ENCODE data around the gene NAA60. TPM values are rescaled to one million over a fixed set of nuclear protein-coding genes. Genes with fewer than 3 reads are reported as not detected.
A peak's percentile ranks its signal among the peaks of the same experiment; 100 is the strongest.
"Not testable (repeated sequence)": the region's sequence is repeated elsewhere in the genome, so short reads cannot be mapped to it uniquely, and the experiment has no call there.

The NAA60 gene
- total RNA-seq, 1 donor from 2014 or later = 36.2 TPM

DNA sequence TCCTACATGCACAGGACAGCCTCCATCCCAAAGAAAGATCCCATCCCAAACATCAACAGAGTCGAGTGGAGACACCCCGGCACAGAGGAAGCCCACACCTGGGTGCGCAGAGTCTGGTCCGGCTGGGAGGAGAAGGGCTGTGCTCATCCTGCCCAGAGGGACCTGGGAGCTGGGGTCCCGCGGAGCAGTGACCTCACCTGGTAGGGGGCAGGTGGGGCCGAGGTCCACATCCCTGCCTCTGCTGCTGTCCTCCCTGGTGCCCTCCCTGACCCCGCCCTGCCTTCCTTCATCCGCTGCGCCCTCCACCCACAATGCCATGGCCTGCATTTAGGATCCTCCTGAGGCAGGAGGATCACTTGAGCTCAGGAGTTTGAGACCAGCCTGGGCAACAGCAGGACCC, 48.9 kb downstream of the NAA60 start:
- H3K36me3 Mint-ChIP-seq (ENCODE audit: low read depth) = no peaks in the 10 kb centered on the region
- H3K4me1 Mint-ChIP-seq (ENCODE audit: low read depth) = no peaks in the 10 kb centered on the region
- no peak for DNase-seq (ENCODE audit: low spot score)
- H3K27me3 Mint-ChIP-seq (ENCODE audit: low read depth) = no peaks in the 10 kb centered on the region
- no peaks in the 10 kb centered on the region for H3K9me3 Mint-ChIP-seq
- H3K27ac Mint-ChIP-seq = no peak overlapping the region
- H3K4me3 Mint-ChIP-seq (ENCODE audit: low read depth) = no peak overlapping the region
- intact Hi-C loops (cut with micrococcal nuclease) = no loop called here

DNA sequence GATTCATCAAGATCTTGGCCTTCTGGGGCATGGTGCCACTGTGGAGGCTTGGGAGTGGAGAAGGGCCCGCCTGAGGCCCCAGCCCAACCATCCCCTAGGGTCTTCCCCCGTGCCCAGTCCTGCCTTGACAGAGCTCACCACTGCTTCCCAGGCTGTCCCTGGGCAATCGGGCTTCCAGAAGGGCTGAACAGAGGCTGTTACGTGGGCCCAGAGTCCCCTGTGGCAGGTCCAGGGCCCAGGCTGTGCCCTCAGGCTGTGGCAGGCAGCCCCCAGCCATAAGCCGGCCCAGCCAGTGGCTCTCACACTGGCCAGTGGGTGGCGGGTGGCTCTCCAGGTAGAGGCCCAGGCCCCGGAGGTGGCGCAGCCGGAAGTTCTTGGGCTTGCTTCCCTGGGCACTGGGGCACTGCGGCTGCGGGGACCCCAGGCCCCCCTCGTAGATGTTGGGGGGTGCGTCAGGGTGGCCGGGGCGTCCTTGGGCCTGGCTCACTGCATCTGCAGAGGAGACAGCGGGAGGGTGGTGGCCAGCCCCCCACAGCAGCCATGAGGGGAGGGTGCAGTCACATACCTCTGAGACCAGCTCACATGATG, 51.0 kb downstream of the NAA60 start:
- Mint-ChIP-seq H3K4me1 (ENCODE audit: low read depth) (no peaks in the 10 kb centered on the region), H3K9me3 (no peaks in the 10 kb centered on the region), H3K4me3 (ENCODE audit: low read depth) (no peak overlapping the region), H3K27ac (no peak overlapping the region), H3K27me3 (ENCODE audit: low read depth) (no peaks in the 10 kb centered on the region), H3K36me3 (ENCODE audit: low read depth) (no peaks in the 10 kb centered on the region)
- no peak for DNase-seq (ENCODE audit: low spot score)
- intact Hi-C loops (cut with micrococcal nuclease) = no loop called here

DNA sequence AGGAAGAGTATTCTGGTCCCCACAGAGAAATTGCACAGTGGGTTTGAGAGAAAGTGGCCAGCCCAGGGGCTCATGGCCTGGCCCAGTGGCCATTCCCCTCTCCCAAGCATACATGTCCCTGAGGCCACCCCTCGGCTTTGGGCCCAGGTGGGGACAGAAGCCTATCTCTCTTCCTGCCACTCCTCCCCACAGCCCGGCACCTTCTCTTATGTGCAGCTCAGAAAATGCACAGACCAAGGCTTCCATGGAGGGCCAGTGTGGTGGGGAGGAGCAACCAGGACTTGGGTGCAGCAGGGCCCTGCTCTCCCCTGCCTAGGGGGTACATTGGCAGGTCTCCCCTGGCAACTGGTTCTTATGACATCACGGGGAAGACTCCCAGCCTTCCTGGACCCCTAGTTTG, 51.7 kb downstream of the NAA60 start, which contains the start of gene C16orf90:
Gene C16orf90 (minus strand): TSS at position 314 of the 400 bp plus-strand sequence. CDS start 68 bp downstream, at position 246.
- peaks cover 4% of the 10 kb centered on the region for H3K4me1 Mint-ChIP-seq (ENCODE audit: low read depth)
- no peak for DNase-seq (ENCODE audit: low spot score)
- no peak within 1 kb of the TSS for H3K4me3 Mint-ChIP-seq (ENCODE audit: low read depth)
- intact Hi-C loops (cut with micrococcal nuclease) = no loop called here
- no peaks in the 10 kb centered on the region for H3K27me3 Mint-ChIP-seq (ENCODE audit: low read depth)
- H3K9me3 Mint-ChIP-seq = no peaks in the 10 kb centered on the region
- H3K27ac Mint-ChIP-seq = no peak within 1 kb of the TSS
- no peaks in the 10 kb centered on the region for H3K36me3 Mint-ChIP-seq (ENCODE audit: low read depth)

- H3K27ac Mint-ChIP-seq = no peak overlapping the region
- no peaks in the 10 kb centered on the region for H3K27me3 Mint-ChIP-seq (ENCODE audit: low read depth)
- no peak overlapping the region for H3K4me3 Mint-ChIP-seq (ENCODE audit: low read depth)
- intact Hi-C loops (cut with micrococcal nuclease) = no loop called here
- no peaks in the 10 kb centered on the region for H3K36me3 Mint-ChIP-seq (ENCODE audit: low read depth)
- no peak for DNase-seq (ENCODE audit: low spot score)
- peaks cover 14% of the 10 kb centered on the region for H3K4me1 Mint-ChIP-seq (ENCODE audit: low read depth)
- H3K9me3 Mint-ChIP-seq = no peaks in the 10 kb centered on the region
Measured at GRCh38 chr16:3496386-3496785, 52.9 kb downstream of the NAA60 start.

DNA sequence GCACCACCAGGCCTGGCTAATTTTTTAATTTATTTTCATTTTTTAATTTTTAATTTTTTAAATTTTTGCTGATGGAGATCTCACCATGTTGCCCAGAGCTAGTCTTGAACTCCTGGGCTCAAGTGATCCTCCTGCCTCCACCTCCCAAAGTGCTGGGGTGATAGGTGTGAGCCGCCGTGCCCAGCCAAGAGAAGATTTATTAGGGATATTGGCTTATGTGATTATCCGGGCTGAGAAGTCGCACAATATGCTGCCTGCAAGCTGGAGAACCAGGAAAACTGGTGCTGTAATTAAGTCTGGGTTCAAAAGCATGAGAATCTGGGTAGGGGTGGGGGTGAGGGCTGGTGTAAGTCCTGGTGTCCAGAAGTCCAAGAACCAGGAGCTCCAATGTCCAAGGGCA, 54.3 kb downstream of the NAA60 start:
- Mint-ChIP-seq H3K27me3 (ENCODE audit: low read depth) (no peaks in the 10 kb centered on the region), H3K9me3 (no peaks in the 10 kb centered on the region), H3K4me3 (ENCODE audit: low read depth) (no peak overlapping the region), H3K27ac (no peak overlapping the region), H3K4me1 (ENCODE audit: low read depth) (peaks cover 23% of the 10 kb centered on the region), H3K36me3 (ENCODE audit: low read depth) (no peaks in the 10 kb centered on the region)
- intact Hi-C loops (cut with micrococcal nuclease) = no loop called here
- no peak for DNase-seq (ENCODE audit: low spot score)

GRCh38 chr16:3498988-3499387, 55.5 kb downstream of the NAA60 start:
- intact Hi-C loops (cut with micrococcal nuclease) = no loop called here
- Mint-ChIP-seq H3K4me1 (ENCODE audit: low read depth) (peaks cover 31% of the 10 kb centered on the region), H3K36me3 (ENCODE audit: low read depth) (no peaks in the 10 kb centered on the region), H3K4me3 (ENCODE audit: low read depth) (peak overlapping the region; percentile 37), H3K27ac (no peak overlapping the region), H3K9me3 (no peaks in the 10 kb centered on the region), H3K27me3 (ENCODE audit: low read depth) (no peaks in the 10 kb centered on the region)
- DNase-seq (ENCODE audit: low spot score) = no peak

GRCh38 chr16:3501412-3501761, 57.9 kb downstream of the NAA60 start:
- Mint-ChIP-seq H3K4me1 (ENCODE audit: low read depth) (peaks cover 51% of the 10 kb centered on the region), H3K36me3 (ENCODE audit: low read depth) (peaks cover 15% of the 10 kb centered on the region), H3K27ac (peak overlapping the region; percentile 91), H3K4me3 (ENCODE audit: low read depth) (peak overlapping the region; percentile 95)
- not testable (repeated sequence) for DNase-seq (ENCODE audit: low spot score); H3K9me3 Mint-ChIP-seq; H3K27me3 Mint-ChIP-seq (ENCODE audit: low read depth)
- intact Hi-C loops (cut with micrococcal nuclease) = loop anchor here (2.0 to 10.0 kb wide), 9 partner anchors 43 to 771 kb away; partner anchors contain the start of genes SLX4, TFAP4, ZNF174 and ZNF263

- no peak for DNase-seq (ENCODE audit: low spot score)
- H3K9me3 Mint-ChIP-seq = no peaks in the 10 kb centered on the region
- H3K27ac Mint-ChIP-seq = peak overlapping the region; percentile 77
- intact Hi-C loops (cut with micrococcal nuclease) = loop anchor here (2.0 to 10.0 kb wide), 9 partner anchors 43 to 770 kb away; partner anchors contain the start of genes SLX4, TFAP4, ZNF174 and ZNF263
- H3K27me3 Mint-ChIP-seq (ENCODE audit: low read depth) = no peaks in the 10 kb centered on the region
- peaks cover 15% of the 10 kb centered on the region for H3K36me3 Mint-ChIP-seq (ENCODE audit: low read depth)
- peaks cover 51% of the 10 kb centered on the region for H3K4me1 Mint-ChIP-seq (ENCODE audit: low read depth)
- H3K4me3 Mint-ChIP-seq (ENCODE audit: low read depth) = peak overlapping the region; percentile 95
Measured at GRCh38 chr16:3501783-3502400, 58.4 kb downstream of the NAA60 start.

- peaks cover 22% of the 10 kb centered on the region for H3K36me3 Mint-ChIP-seq (ENCODE audit: low read depth)
- intact Hi-C loops (cut with micrococcal nuclease) = loop anchor here (5.0 to 10.0 kb wide), 6 partner anchors 111 to 769 kb away; partner anchors contain the start of genes SLX4, TFAP4 and ZNF263
- DNase-seq (ENCODE audit: low spot score) = peak; percentile 69
- H3K4me3 Mint-ChIP-seq (ENCODE audit: low read depth) = peak overlapping the region; percentile 69
- no peaks in the 10 kb centered on the region for H3K9me3 Mint-ChIP-seq
- no peaks in the 10 kb centered on the region for H3K27me3 Mint-ChIP-seq (ENCODE audit: low read depth)
- peaks cover 57% of the 10 kb centered on the region for H3K4me1 Mint-ChIP-seq (ENCODE audit: low read depth)
- H3K27ac Mint-ChIP-seq = peak overlapping the region; percentile 93
Measured at GRCh38 chr16:3503523-3503922, 60.0 kb downstream of the NAA60 start.

DNA sequence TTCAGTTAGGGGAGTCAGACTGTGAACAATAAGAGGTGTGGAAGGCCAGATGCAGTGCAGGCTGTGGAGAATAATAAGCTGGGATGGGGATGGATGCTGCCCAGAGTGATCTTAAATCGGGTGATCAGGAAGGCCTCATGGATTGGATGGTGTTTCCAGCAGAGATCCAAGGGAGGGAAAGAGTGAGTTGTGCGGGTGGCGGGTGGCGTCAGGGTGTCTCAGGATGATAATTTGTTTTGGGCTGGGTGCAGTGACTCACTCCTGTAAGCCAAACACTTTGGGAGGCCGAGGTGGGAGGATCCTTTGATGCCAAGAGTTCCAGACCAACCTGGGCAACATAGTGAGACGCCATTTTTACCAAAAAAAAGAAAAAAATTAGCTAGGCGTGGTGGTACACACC, 65.3 kb downstream of the NAA60 start:
- no peak for DNase-seq (ENCODE audit: low spot score)
- Mint-ChIP-seq H3K4me3 (ENCODE audit: low read depth) (no peak overlapping the region), H3K27ac (peak overlapping the region; percentile 74), H3K27me3 (ENCODE audit: low read depth) (no peaks in the 10 kb centered on the region), H3K4me1 (ENCODE audit: low read depth) (peaks cover 53% of the 10 kb centered on the region), H3K9me3 (no peaks in the 10 kb centered on the region), H3K36me3 (ENCODE audit: low read depth) (peaks cover 53% of the 10 kb centered on the region)
- intact Hi-C loops (cut with micrococcal nuclease) = loop anchor here (10.0 kb wide), 2 partner anchors 106 to 454 kb away; partner anchors contain the start of gene SLX4

DNA sequence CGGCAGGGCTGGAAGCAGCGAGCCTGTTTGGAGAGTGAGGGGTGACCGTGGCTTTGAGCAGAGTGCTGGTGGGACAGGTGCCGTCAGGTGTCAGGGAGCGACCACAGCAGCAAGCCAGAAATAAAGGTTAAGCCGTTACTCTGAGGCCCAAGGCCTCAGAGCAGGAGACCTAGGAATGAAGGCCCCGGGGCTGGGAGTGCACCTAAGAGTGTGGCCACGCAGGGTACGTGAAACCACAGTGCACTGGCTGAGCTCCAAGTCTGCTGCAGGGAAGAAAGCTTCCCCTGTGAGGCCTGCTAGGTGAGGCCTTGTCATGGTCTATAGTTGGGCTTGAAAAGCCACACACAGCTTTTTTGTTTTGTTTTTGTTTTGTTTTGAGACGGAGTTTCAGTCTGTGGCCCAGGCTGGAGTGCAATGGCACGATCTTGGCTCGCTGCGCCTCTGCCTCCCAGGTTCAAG, 66.0 kb downstream of the NAA60 start:
- Mint-ChIP-seq H3K4me1 (ENCODE audit: low read depth) (peaks cover 52% of the 10 kb centered on the region), H3K27ac (peak overlapping the region; percentile 74), H3K36me3 (ENCODE audit: low read depth) (peaks cover 58% of the 10 kb centered on the region), H3K4me3 (ENCODE audit: low read depth) (no peak overlapping the region), H3K27me3 (ENCODE audit: low read depth) (no peaks in the 10 kb centered on the region), H3K9me3 (no peaks in the 10 kb centered on the region)
- intact Hi-C loops (cut with micrococcal nuclease) = loop anchor here (10.0 kb wide), 2 partner anchors 105 to 455 kb away; partner anchors contain the start of gene SLX4
- peak; percentile 59 for DNase-seq (ENCODE audit: low spot score)

DNA sequence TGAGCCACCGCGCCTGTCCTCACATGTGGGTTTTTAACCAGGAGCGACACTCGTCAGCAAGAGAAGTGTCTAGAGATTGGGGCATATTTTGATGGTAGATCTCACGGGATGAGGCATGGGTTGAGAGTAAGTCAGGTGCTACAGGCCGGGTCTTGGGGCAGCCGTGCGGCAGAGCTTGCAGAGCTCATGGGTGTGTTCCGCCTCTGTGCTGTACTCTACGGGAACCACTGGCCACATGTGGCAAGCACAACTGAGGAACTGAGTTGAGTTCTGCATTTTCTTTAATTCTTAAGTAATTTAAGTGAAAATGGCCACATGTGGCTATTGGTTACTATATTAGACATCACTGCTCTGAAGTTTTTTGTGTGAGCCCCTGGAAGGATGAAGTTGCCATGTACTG, 66.9 kb downstream of the NAA60 start:
- Mint-ChIP-seq H3K36me3 (ENCODE audit: low read depth) (peaks cover 59% of the 10 kb centered on the region), H3K9me3 (no peaks in the 10 kb centered on the region), H3K27me3 (ENCODE audit: low read depth) (no peaks in the 10 kb centered on the region), H3K27ac (peak overlapping the region; percentile 24), H3K4me3 (ENCODE audit: low read depth) (no peak overlapping the region), H3K4me1 (ENCODE audit: low read depth) (peaks cover 47% of the 10 kb centered on the region)
- intact Hi-C loops (cut with micrococcal nuclease) = no loop called here
- DNase-seq (ENCODE audit: low spot score) = no peak

All from activated T-helper 2 cell treated with anti-CD3 and anti-CD28 coated beads, Interferon-gamma antibody, Interleukin-2, Interleukin-4, amounts not matched to agents 10 μg/mL and 5 μg/mL and 100 μg/mL, durations not matched to agents 14 hours and 24 hours and 36 hours (primary cell).